HG03135 (cell line): ENCODE data around the gene CDH4.

Experiments used
- ATAC-seq: cut with Tn5 transposase; IDR thresholded peaks from one replicate; pipeline ENCODE4 v1.9.1; 2021; ENCODE audit warnings: mild to moderate bottlenecking, moderate library complexity; ENCODE audit not compliant: unreplicated experiment

Gene CDH4

GRCh38 chr20:61805781-61806180 lies 553.7 kb downstream of the CDH4 start:
- no peak for ATAC-seq

GRCh38 chr20:61806314-61806713 lies 554.3 kb downstream of the CDH4 start:
- no peak for ATAC-seq

- ATAC-seq = no peak
Measured at GRCh38 chr20:61806995-61807394, 554.9 kb downstream of the CDH4 start.

- no peak for ATAC-seq
Measured at GRCh38 chr20:61807471-61808160, 555.6 kb downstream of the CDH4 start.

- ATAC-seq = no peak
Measured at GRCh38 chr20:61808447-61808846, 556.4 kb downstream of the CDH4 start.

GRCh38 chr20:61809006-61809770 lies 557.1 kb downstream of the CDH4 start:
- ATAC-seq = no peak

GRCh38 chr20:61810066-61810737 lies 558.1 kb downstream of the CDH4 start:
- no peak for ATAC-seq

GRCh38 chr20:61810738-61811135 lies 558.7 kb downstream of the CDH4 start:
- ATAC-seq = no peak

- no peak for ATAC-seq
Measured at GRCh38 chr20:61811166-61811565, 559.1 kb downstream of the CDH4 start.

GRCh38 chr20:61812121-61812844 lies 560.2 kb downstream of the CDH4 start:
- ATAC-seq = no peak

- ATAC-seq = no peak
Measured at GRCh38 chr20:61812845-61813485, 560.9 kb downstream of the CDH4 start.

GRCh38 chr20:61813791-61814190 lies 561.7 kb downstream of the CDH4 start:
- ATAC-seq = no peak

- ATAC-seq = no peak
Measured at GRCh38 chr20:61814244-61814643, 562.2 kb downstream of the CDH4 start.

- no peak for ATAC-seq
Measured at GRCh38 chr20:61814726-61815125, 562.7 kb downstream of the CDH4 start.

- ATAC-seq = no peak
Measured at GRCh38 chr20:61815176-61815575, 563.1 kb downstream of the CDH4 start.

GRCh38 chr20:61815678-61816077 lies 563.6 kb downstream of the CDH4 start:
- ATAC-seq = no peak

- ATAC-seq = no peak
Measured at GRCh38 chr20:61816606-61817460, 564.8 kb downstream of the CDH4 start.

GRCh38 chr20:61817575-61817974 lies 565.5 kb downstream of the CDH4 start:
- no peak for ATAC-seq

- ATAC-seq = no peak
Measured at GRCh38 chr20:61818746-61819573, 566.9 kb downstream of the CDH4 start.
